ENCODE data around the gene GALNT9.

DNA sequence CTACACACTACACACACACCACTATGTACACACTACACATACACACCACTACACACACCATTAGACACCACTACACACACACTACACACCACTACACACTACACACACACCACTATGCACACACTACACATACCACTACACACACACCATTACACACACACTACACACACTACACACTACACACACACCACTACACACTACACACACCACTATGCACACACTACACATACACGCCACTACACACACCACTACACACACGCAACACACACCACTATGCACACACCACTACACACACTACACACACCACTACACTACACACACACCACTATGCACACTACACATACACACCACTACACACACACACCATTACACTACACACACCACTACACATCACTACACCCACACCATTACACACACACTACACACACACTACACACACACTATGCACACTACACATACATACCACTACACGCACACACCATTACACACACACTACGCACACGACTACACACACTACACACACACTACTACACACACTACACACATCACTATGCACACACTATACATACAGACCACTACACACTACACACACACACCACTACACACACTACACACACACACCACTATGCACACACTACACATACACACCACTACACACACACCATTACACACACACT is 171.5 kb downstream of the GALNT9 start:
- TF ChIP-seq, protein P1, sequence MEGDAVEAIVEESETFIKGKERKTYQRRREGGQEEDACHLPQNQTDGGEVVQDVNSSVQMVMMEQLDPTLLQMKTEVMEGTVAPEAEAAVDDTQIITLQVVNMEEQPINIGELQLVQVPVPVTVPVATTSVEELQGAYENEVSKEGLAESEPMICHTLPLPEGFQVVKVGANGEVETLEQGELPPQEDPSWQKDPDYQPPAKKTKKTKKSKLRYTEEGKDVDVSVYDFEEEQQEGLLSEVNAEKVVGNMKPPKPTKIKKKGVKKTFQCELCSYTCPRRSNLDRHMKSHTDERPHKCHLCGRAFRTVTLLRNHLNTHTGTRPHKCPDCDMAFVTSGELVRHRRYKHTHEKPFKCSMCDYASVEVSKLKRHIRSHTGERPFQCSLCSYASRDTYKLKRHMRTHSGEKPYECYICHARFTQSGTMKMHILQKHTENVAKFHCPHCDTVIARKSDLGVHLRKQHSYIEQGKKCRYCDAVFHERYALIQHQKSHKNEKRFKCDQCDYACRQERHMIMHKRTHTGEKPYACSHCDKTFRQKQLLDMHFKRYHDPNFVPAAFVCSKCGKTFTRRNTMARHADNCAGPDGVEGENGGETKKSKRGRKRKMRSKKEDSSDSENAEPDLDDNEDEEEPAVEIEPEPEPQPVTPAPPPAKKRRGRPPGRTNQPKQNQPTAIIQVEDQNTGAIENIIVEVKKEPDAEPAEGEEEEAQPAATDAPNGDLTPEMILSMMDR (IDR thresholded peaks at IDR 0.05): no peak
- TF ChIP-seq POLR2A (IDR thresholded peaks at IDR 0.05; ENCODE audit: low read depth): no peak
